Stimulated activated CD4-positive, alpha-beta T cell treated with anti-CD3 and anti-CD28 coated beads, Interleukin-12 subunit alpha, Interleukin-12 subunit beta, amount 100 ng/mL, for 48 hours (primary cell): ENCODE data around the gene LY6G6F.

Experiments
- DNase-seq, 3 donors: peaks; one replicate each; pipeline ENCODE4 v3.0.0-alpha.2; 2020; ENCODE audit warnings: low read depth in 2 of 3, low spot score in 1 of 3

The LY6G6F gene

DNA sequence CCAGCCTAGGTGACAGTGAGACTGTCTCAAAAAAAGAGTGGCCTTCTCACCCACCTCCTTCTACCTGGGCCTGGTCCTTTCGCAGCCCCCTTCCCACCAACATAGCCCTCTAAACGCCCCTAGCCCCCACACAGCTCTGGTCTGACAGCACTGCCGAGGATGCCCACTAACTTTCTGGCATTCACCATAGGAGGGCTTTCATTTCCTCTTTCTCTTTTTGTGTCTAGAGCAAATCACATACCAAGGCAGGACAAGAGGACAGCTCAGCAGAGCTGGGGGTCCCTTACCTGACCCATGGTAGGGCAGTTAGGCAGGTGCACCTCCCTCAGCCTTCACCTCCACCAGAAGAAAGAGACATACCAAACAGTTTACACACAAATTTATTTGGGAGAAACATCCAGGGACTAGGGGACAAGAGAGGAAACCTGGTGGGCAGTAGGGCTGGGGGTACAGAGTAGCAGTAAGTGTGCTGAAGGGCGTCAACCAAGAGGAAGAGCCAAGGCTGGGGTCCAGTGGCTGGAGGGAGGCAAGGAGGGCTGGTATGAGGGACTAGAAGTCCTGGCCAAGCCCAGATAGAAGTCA lies 30.3 kb upstream of the LY6G6F start:
- no peak for DNase-seq

- DNase-seq: no peak
Observed at GRCh38 chr6:31676904-31677303, 29.8 kb upstream of the LY6G6F start.

GRCh38 chr6:31677955-31678354 lies 28.7 kb upstream of the LY6G6F start:
- no peak for DNase-seq

DNA sequence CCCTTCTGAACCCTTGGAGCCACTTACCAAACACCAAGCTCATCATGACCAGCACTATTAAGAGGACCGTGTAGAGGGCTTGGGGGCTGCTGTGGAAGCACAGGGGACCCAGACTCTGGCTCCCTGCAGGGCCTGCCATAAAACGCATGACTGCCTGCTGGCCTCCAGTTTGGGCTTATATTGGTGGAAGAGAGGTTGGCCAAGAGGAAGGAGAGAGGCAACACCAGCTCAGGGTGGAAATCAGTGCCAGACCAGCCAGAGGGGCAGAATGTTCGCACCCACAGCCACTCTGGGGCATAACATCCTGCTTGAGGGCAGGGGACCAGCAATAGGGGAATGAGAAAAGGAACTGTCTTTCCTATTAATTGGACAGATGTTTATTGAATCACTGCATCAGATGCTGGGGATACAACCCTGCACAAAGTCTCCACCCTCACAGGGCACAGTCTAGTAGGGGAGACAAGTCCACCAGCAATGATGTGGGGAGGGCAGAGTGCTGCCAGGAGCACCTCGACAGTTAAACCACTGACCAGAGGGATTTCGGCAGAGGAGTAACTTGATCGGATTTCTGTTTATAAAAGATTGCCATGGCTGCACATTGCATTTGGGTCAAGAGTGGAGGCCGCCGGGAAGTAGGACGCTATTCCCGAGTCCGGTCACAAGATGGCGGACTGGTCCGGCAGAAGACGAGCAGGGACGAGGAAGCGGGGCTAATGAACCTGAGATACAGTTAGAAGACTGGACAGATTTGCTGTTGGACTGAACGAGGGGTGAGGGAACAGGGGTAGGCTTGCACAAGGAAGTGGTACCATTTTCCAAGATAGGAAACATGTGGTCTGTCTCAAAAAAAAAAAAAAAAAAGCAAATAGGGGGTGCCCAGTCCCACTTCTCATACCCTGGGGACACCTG lies 26.2 kb upstream of the LY6G6F start, which contains the start of gene LY6G5C:
Gene LY6G5C (minus strand): TSS at position 842 of the 909 bp plus-strand sequence. CDS start 694 bp downstream, at position 148.
- peak; percentile 45 to 62 (median 58) for DNase-seq

DNA sequence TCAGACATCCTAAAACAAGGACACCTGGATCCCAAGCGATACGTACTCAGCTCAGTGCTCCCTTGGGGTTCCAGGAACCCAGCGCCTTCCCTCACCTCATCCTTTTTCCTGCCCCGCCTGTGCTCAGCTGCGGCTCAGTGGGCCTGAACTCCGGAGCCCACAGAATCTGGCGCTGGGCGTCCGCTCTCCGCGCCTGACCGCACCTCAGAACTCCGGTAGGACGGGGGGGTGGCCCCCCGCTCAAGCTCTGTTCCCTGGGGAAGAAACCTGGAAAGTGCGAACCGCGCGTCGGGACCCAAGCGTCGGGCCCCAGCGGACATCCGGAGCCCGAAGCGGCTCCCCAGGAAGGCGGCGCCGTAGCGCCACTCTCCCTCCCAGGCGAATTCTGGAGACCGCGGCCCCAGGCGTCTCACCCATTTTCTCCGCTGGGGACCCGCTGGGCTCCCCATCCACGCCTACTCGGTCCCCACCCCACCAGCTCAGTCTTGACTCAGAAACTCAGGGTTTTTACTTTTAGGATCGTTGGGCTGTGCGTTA lies 25.5 kb upstream of the LY6G6F start:
- DNase-seq: peak in 2 of 3 donors; percentile 12 to 42

GRCh38 chr6:31683591-31683990 lies 23.1 kb upstream of the LY6G6F start:
- no peak for DNase-seq

DNA sequence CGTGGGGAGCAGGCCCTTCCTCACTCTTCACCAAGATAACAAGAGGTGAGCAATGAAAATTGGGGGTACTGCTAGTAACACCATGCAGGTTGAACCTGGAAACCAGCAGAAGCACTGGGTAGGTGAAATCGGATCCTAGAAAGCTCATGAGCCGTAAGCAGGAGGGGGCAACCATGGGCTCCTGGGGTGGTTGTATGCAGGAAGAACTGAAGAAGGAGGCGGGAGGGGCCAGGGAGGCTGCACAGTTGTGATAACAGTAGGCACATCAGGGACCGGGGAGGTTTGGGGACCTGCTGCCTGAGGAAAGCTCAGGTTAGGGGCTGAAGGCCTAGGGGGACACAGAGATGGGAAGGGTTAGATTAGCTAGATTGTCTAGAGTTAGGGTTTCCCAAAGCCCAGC lies 20.2 kb upstream of the LY6G6F start:
- DNase-seq: no peak

DNA sequence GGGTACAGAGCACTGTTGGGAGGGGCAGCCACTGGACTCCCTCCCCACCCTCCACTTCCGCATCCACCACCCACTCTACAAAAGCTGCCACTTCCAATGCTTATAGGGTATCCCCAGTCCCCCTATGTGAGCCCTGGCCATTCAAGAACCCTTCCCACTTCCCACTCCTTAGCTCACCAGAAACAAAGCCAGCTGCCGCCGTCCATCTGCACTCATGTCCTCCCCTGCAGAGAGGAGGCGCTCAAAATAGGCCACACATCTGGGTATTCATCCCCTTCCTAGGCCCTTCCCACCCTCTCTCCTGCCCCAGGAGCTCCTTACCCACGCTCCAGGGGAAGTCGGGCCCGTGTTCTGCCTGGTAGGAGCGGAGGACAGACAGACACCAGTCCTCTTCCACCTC lies 19.3 kb upstream of the LY6G6F start:
- no peak for DNase-seq

- DNase-seq: no peak
Observed at GRCh38 chr6:31687860-31688693, 18.6 kb upstream of the LY6G6F start.

DNA sequence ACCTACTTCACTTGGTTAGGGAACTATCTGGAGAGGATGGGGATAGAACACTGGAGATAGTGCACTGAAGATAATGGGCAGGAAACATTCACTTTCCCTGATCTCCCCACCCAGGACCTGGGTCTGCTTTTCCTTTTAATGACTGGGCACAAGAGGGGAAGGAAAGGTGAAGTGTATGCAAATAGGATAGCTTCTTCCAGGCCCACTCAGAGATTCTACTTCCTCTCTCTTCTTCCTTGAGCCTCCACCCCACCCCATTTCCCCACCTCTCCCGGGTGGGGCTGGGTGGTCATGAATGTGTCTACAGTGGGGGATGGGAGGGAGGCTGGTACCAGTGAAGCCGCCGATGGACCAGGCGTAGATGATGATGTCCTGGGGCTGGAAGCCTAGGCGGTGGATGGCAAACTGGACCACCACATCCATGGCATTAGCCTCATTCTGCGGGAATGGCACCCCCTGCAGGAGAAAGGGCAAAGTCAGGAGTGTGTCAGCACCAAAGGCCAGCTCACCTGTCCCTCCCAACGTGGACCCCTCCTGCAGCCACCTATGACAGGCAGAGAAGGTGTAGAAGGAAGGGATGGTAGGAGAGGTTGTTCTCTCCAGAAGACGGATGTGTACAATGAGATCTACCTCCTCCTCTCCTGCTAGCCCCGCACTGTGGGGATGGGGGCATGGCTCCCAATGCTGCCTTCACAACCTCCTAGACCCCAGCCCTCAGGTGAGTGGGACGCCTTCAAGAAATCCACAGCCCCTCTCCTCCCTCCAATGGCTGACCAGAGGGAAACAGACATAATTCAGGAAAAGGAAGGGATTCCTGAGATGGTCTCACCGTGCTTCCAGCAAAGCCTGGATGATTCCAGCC lies 17.2 kb upstream of the LY6G6F start:
- DNase-seq: no peak

- no peak for DNase-seq
Observed at GRCh38 chr6:31690231-31691077, 16.2 kb upstream of the LY6G6F start.

DNA sequence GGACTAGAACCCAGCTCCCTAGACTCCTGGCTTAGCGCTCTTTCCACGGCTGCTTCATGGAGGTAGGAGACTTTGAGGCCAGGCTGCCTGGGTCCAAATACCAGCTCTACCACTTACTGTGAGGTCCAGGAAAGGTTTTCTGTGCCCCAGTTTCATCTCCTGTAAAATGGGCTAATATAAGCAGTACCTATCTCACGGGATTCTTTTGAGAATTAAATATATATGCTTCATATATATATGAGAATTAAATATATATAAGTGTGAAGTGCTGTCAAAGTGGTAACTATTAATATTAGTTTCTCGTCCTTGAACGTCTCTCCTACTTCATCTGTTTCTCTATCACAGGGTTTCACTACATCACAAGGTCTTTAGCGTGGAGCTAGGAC lies 15.6 kb upstream of the LY6G6F start:
- DNase-seq: no peak

- no peak for DNase-seq
Observed at GRCh38 chr6:31691564-31692108, 15.0 kb upstream of the LY6G6F start.

DNA sequence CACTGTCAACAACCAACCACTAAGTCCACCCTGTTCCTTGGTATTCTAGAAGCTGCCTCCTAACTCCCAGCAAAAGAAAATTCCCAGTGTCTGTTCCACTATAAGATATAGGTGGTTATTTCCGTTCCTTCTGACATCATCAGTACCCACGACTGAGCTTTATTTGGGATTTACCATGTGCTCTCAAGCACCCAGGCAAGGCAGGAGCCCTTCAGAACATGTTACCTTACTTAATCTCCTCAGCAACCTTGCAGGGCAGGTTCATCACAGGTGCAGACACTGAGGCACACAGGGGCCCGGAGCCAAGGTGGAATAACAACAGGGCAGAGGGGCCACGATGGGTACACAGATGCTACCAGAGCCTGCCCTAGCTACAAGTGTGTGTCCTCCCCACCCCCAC lies 14.3 kb upstream of the LY6G6F start:
- no peak for DNase-seq

DNA sequence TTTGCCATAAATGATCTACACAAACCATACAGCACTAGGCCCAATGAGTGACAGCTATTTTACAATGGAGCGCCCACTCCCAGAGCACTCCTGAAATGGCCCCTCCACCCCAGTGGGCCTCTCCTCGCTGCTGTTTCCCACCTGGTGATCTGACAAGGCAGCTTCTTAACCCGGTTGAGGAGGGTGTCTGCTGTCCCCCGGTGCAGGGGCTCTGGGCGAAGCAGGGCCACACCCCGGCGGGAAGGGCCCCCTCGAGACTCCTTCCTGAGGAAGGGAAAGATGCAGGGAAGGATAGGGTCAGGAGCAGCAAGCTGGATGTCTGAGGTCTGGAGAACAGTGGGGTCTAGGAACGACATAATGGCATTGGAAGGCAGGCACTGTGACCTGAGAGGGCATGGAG lies 13.8 kb upstream of the LY6G6F start:
- no peak for DNase-seq

- no peak for DNase-seq
Observed at GRCh38 chr6:31693535-31693934, 13.1 kb upstream of the LY6G6F start.

- no peak for DNase-seq
Observed at GRCh38 chr6:31697555-31697954, 9.1 kb upstream of the LY6G6F start.

DNA sequence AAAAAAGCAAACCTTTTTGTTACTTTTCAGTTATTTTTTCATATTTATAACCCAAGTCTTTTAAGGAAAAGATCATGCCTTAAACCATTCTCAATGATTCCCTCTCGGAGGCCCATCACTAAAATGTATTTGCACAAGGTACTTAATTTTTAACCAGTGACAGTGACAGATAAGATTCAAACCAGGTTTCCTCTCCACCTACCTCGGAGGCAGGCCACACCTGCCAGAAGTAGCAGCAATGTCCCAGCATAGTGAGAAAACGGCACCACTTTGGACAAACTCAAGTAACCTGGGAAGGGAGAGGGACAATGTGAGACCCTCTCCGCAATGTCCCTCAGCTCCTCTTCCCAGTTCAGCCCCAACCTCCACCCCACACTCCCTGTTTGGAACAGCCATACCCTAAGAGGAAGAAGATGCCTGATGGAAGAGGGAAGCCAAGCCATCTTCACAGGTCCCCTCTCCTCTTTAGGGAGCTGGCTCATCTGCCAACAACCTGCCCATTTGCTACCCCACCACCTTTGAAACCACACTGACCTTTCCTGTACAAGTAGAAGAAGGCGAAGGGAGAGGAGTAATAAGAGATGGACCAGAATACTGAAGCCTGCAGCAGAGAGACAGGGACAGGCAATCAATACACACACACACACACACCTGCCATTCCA lies 5.8 kb upstream of the LY6G6F start:
- DNase-seq: no peak
